Activated naive CD4-positive, alpha-beta T cell treated with anti-CD3 and anti-CD28 coated beads, Interleukin-2, amount 10 ng/mL, durations not matched to agents 7 days and 5 days (primary cell): ENCODE data around the gene IL21R.

Experiments
- CTCF ChIA-PET: fragments of 350-600 bp; sonication (Branson Sonifier 250); formaldehyde crosslinking; loops from one replicate; lab custom pipeline; 2021; ENCODE audit warnings: antibody characterized with exemption; lab: Charles Lee
- DNase-seq: peaks from one replicate; pipeline ENCODE4 v3.0.0-alpha.2; 2020
- H3K27ac Mint-ChIP-seq: one replicate; pipeline ENCODE4 v1.8.0; 2021; ENCODE audit warnings: mild to moderate bottlenecking, moderate library complexity, mixed read lengths
- H3K27me3 Mint-ChIP-seq: one replicate; pipeline ENCODE4 v1.8.0; 2021; ENCODE audit warnings: mild to moderate bottlenecking, mixed read lengths
- H3K36me3 Mint-ChIP-seq: one replicate; pipeline ENCODE4 v1.8.0; 2021; ENCODE audit warnings: mixed read lengths
- H3K4me1 Mint-ChIP-seq: one replicate; pipeline ENCODE4 v1.8.0; 2021; ENCODE audit warnings: mixed read lengths
- H3K4me3 Mint-ChIP-seq: one replicate; pipeline ENCODE4 v1.8.0; 2021; ENCODE audit warnings: mild to moderate bottlenecking, moderate library complexity, mixed read lengths
- H3K9me3 Mint-ChIP-seq: one replicate; pipeline ENCODE4 v1.8.0; 2021; ENCODE audit warnings: mixed read lengths

IL21R gene

GRCh38 chr16:27366687-27367460, 35.1 kb upstream of the IL21R start:
- no peak for DNase-seq
- peaks cover 87% of the 10 kb centered on the region for H3K4me1 Mint-ChIP-seq

GRCh38 chr16:27367461-27368357, 34.3 kb upstream of the IL21R start:
- peak overlapping the region; percentile 99 for H3K27ac Mint-ChIP-seq
- peak; percentile 92 for DNase-seq
- H3K4me3 Mint-ChIP-seq: peak overlapping the region; percentile 50
- peaks cover 80% of the 10 kb centered on the region for H3K4me1 Mint-ChIP-seq
- no peaks in the 10 kb centered on the region for H3K27me3 Mint-ChIP-seq
- peaks cover 46% of the 10 kb centered on the region for H3K36me3 Mint-ChIP-seq
- CTCF ChIA-PET: interaction anchor here (0.5 to 10.0 kb wide), 38 partner anchors 8 to 1609 kb away, joined by 3 to 122 read pairs (median 4); partner anchors contain the start of gene KDM8
- peaks cover 16% of the 10 kb centered on the region for H3K9me3 Mint-ChIP-seq

More at GRCh38 chr16:27366687-27367460, 35.1 kb upstream of the IL21R start:
- Mint-ChIP-seq H3K36me3 (peaks cover 54% of the 10 kb centered on the region), H3K27me3 (no peaks in the 10 kb centered on the region), H3K9me3 (peaks cover 16% of the 10 kb centered on the region), H3K27ac (peak overlapping the region; percentile 99), H3K4me3 (peak overlapping the region; percentile 50)
- CTCF ChIA-PET: interaction anchor here (0.8 to 10.0 kb wide), 22 partner anchors 9 to 292 kb away, joined by 3 to 122 read pairs (median 6); partner anchors contain the start of gene KDM8

- no peak for DNase-seq
- H3K4me1 Mint-ChIP-seq: peaks cover 80% of the 10 kb centered on the region
- H3K27ac Mint-ChIP-seq: peak overlapping the region; percentile 99
- H3K4me3 Mint-ChIP-seq: peak overlapping the region; percentile 50
- CTCF ChIA-PET: interaction anchor here (0.5 to 10.0 kb wide), 30 partner anchors 10 to 1609 kb away, joined by 3 to 122 read pairs (median 4); no protein-coding TSS in a partner anchor
- H3K36me3 Mint-ChIP-seq: peaks cover 43% of the 10 kb centered on the region
- H3K27me3 Mint-ChIP-seq: no peaks in the 10 kb centered on the region
- peaks cover 16% of the 10 kb centered on the region for H3K9me3 Mint-ChIP-seq
These were observed 33.6 kb upstream of the IL21R start for GRCh38 chr16:27368358-27368722.

- DNase-seq: no peak
- Mint-ChIP-seq H3K4me1 (peaks cover 65% of the 10 kb centered on the region), H3K27me3 (no peaks in the 10 kb centered on the region), H3K27ac (peak overlapping the region; percentile 99), H3K36me3 (peaks cover 28% of the 10 kb centered on the region), H3K9me3 (peaks cover 15% of the 10 kb centered on the region), H3K4me3 (no peak overlapping the region)
- CTCF ChIA-PET: interaction anchor here (3.5 to 10.0 kb wide), 4 partner anchors 9 to 215 kb away, joined by 19 to 122 read pairs (median 56); no protein-coding TSS in a partner anchor
These were observed 32.2 kb upstream of the IL21R start for GRCh38 chr16:27369806-27370205.

GRCh38 chr16:27370318-27370717, 31.7 kb upstream of the IL21R start:
- H3K4me3 Mint-ChIP-seq: no peak overlapping the region
- H3K27me3 Mint-ChIP-seq: no peaks in the 10 kb centered on the region
- H3K4me1 Mint-ChIP-seq: peaks cover 60% of the 10 kb centered on the region
- peak overlapping the region; percentile 99 for H3K27ac Mint-ChIP-seq
- DNase-seq: no peak
- CTCF ChIA-PET: interaction anchor here (1.0 to 10.0 kb wide), 3 partner anchors 8 to 214 kb away, joined by 3 to 122 read pairs (median 19); no protein-coding TSS in a partner anchor
- H3K36me3 Mint-ChIP-seq: peaks cover 23% of the 10 kb centered on the region
- H3K9me3 Mint-ChIP-seq: peaks cover 14% of the 10 kb centered on the region

GRCh38 chr16:27373312-27373711, 28.7 kb upstream of the IL21R start:
- no peak overlapping the region for H3K4me3 Mint-ChIP-seq
- no peak for DNase-seq
- peaks cover 48% of the 10 kb centered on the region for H3K4me1 Mint-ChIP-seq
- H3K9me3 Mint-ChIP-seq: peaks cover 19% of the 10 kb centered on the region
- H3K36me3 Mint-ChIP-seq: peaks cover 18% of the 10 kb centered on the region
- H3K27ac Mint-ChIP-seq: no peak overlapping the region
- no peaks in the 10 kb centered on the region for H3K27me3 Mint-ChIP-seq
- CTCF ChIA-PET: interaction anchor here (0.8 to 10.0 kb wide), 5 partner anchors 54 to 204 kb away, joined by 3 to 122 read pairs (median 6); no protein-coding TSS in a partner anchor

GRCh38 chr16:27374221-27374803, 27.7 kb upstream of the IL21R start:
- Mint-ChIP-seq H3K27ac (no peak overlapping the region), H3K4me1 (peaks cover 49% of the 10 kb centered on the region), H3K4me3 (no peak overlapping the region), H3K27me3 (no peaks in the 10 kb centered on the region), H3K36me3 (peaks cover 19% of the 10 kb centered on the region), H3K9me3 (peaks cover 19% of the 10 kb centered on the region)
- CTCF ChIA-PET: interaction anchor here (0.7 to 10.0 kb wide), 10 partner anchors 13 to 205 kb away, joined by 3 to 122 read pairs (median 4); partner anchors contain the start of gene NSMCE1
- no peak for DNase-seq

- H3K9me3 Mint-ChIP-seq: peaks cover 13% of the 10 kb centered on the region
- H3K36me3 Mint-ChIP-seq: peaks cover 13% of the 10 kb centered on the region
- CTCF ChIA-PET: interaction anchor here (0.8 to 10.0 kb wide), 12 partner anchors 8 to 205 kb away, joined by 3 to 122 read pairs (median 4); partner anchors contain the start of gene NSMCE1
- no peaks in the 10 kb centered on the region for H3K27me3 Mint-ChIP-seq
- peak; percentile 69 for DNase-seq
- H3K4me3 Mint-ChIP-seq: no peak overlapping the region
- no peak overlapping the region for H3K27ac Mint-ChIP-seq
- H3K4me1 Mint-ChIP-seq: peaks cover 49% of the 10 kb centered on the region
These were observed 27.1 kb upstream of the IL21R start for GRCh38 chr16:27374804-27375425.

- peak; percentile 46 for DNase-seq
- H3K4me1 Mint-ChIP-seq: peaks cover 51% of the 10 kb centered on the region
- CTCF ChIA-PET: interaction anchor here (1.1 to 3.1 kb wide), 9 partner anchors 9 to 222 kb away, joined by 3 to 19 read pairs (median 8); partner anchors contain the start of gene IL21R
These were observed 24.1 kb upstream of the IL21R start for GRCh38 chr16:27377666-27378485.

GRCh38 chr16:27378871-27379481, 23.0 kb upstream of the IL21R start:
- CTCF ChIA-PET: interaction anchor here (0.6 to 3.1 kb wide), 7 partner anchors 8 to 209 kb away, joined by 3 to 19 read pairs (median 9); partner anchors contain the start of gene IL21R
- Mint-ChIP-seq H3K27ac (peak overlapping the region; percentile 95), H3K4me1 (peaks cover 51% of the 10 kb centered on the region), H3K9me3 (peaks cover 13% of the 10 kb centered on the region), H3K27me3 (no peaks in the 10 kb centered on the region), H3K4me3 (no peak overlapping the region), H3K36me3 (peaks cover 3% of the 10 kb centered on the region)
- peak; percentile 54 for DNase-seq

More at GRCh38 chr16:27377666-27378485, 24.1 kb upstream of the IL21R start:
- Mint-ChIP-seq H3K27me3 (no peaks in the 10 kb centered on the region), H3K27ac (peak overlapping the region; percentile 95), H3K36me3 (peaks cover 3% of the 10 kb centered on the region), H3K9me3 (peaks cover 9% of the 10 kb centered on the region), H3K4me3 (peak overlapping the region; percentile 25)

GRCh38 chr16:27379919-27380318, 22.1 kb upstream of the IL21R start:
- Mint-ChIP-seq H3K4me3 (no peak overlapping the region), H3K27me3 (no peaks in the 10 kb centered on the region), H3K27ac (no peak overlapping the region), H3K9me3 (peaks cover 23% of the 10 kb centered on the region), H3K36me3 (peaks cover 10% of the 10 kb centered on the region), H3K4me1 (peaks cover 53% of the 10 kb centered on the region)
- DNase-seq: no peak
- CTCF ChIA-PET: interaction anchor here (3.1 kb wide), 1 partner anchor 11 kb away, joined by 19 read pairs; no protein-coding TSS in a partner anchor

- DNase-seq: no peak
- Mint-ChIP-seq H3K4me1 (peaks cover 52% of the 10 kb centered on the region), H3K27ac (no peak overlapping the region), H3K4me3 (no peak overlapping the region), H3K36me3 (peaks cover 10% of the 10 kb centered on the region), H3K9me3 (peaks cover 24% of the 10 kb centered on the region), H3K27me3 (no peaks in the 10 kb centered on the region)
- CTCF ChIA-PET: no interaction called here
These were observed 20.7 kb upstream of the IL21R start for GRCh38 chr16:27381236-27381635.
